ENCODE measurements around the gene TMEM163. TPM values are rescaled to one million over a fixed set of nuclear protein-coding genes. Genes with fewer than 3 reads are reported as not detected.
A peak's percentile ranks its signal among the peaks of the same experiment; 100 is the strongest.

TMEM163 gene
- total RNA-seq: 10 to 100 TPM in 1 of 2 donors, under 1 TPM in 1; 0.55 to 23.1 TPM

GRCh38 chr2:134718817-134719814, at the start of gene TMEM163:
Gene TMEM163 (minus strand): TSS chr2:134719000.
- no peak for DNase-seq (ENCODE audit: low spot score)
- intact Hi-C loops (cut with DNase I): no loop called here
- Histone ChIP-seq H3K4me3 (peak within 1 kb of the TSS; percentile 14 to 38), H3K4me1 (replicated peaks) (peaks cover 5% of the 10 kb centered on the region), H3K36me3 (no peaks in the 10 kb centered on the region), H3K9me3 (no peaks in the 10 kb centered on the region), H3K27me3 (replicated peaks; ENCODE audit: insufficient read depth) (peaks cover 7% of the 10 kb centered on the region), H3K27ac (no peak within 1 kb of the TSS)
- WGBS: 8% methylated on average over 81 of the region's 99 CpGs
- no peak for TF ChIP-seq POLR2AphosphoS5 (IDR thresholded peaks at IDR 0.05)
- no peak for TF ChIP-seq CTCF (IDR thresholded peaks at IDR 0.05)
- TF ChIP-seq POLR2A (IDR thresholded peaks at IDR 0.05): no peak

- Histone ChIP-seq H3K4me1 (replicated peaks) (no peaks in the 10 kb centered on the region), H3K27me3 (replicated peaks; ENCODE audit: insufficient read depth) (no peaks in the 10 kb centered on the region), H3K9me3 (no peaks in the 10 kb centered on the region), H3K27ac (no peak overlapping the region), H3K36me3 (no peaks in the 10 kb centered on the region), H3K4me3 (no peak overlapping the region)
- TF ChIP-seq POLR2A (IDR thresholded peaks at IDR 0.05) (no peak), POLR2AphosphoS5 (IDR thresholded peaks at IDR 0.05) (no peak), CTCF (IDR thresholded peaks at IDR 0.05) (no peak)
- DNase-seq (ENCODE audit: low spot score): no peak
- intact Hi-C loops (cut with DNase I): no loop called here
- WGBS: 85% methylated on average over 5 of the region's 5 CpGs
Observed at GRCh38 chr2:134766583-134766982, 47.8 kb upstream of the TMEM163 start.

DNA sequence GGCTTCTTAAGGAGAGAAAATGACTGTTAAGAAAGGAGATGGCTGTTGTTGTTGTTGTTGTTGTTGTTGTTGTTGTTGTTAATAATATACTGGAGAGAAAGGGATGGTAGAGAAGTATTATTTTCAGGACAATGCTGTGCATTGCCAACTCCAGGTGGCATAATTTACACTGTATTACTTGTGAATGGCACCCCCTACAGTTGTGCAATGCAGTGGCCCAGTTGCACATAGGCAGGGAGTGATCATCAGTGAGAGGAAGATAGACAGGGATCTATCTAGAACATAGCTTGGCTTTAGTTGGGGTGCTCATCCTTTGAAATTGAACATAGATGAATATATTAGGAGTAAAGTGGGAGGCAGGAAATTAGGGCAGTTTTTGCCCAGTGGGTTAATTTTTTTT, 47.2 kb upstream of the TMEM163 start:
- no peak for TF ChIP-seq POLR2AphosphoS5 (IDR thresholded peaks at IDR 0.05)
- no peak for TF ChIP-seq POLR2A (IDR thresholded peaks at IDR 0.05)
- no peak for TF ChIP-seq CTCF (IDR thresholded peaks at IDR 0.05)
- Histone ChIP-seq H3K27ac (no peak overlapping the region), H3K27me3 (replicated peaks; ENCODE audit: insufficient read depth) (no peaks in the 10 kb centered on the region), H3K4me3 (no peak overlapping the region), H3K9me3 (no peaks in the 10 kb centered on the region), H3K4me1 (replicated peaks) (no peaks in the 10 kb centered on the region), H3K36me3 (no peaks in the 10 kb centered on the region)
- intact Hi-C loops (cut with DNase I): no loop called here
- DNase-seq (ENCODE audit: low spot score): no peak

GRCh38 chr2:134764164-134764563, 45.4 kb upstream of the TMEM163 start:
- intact Hi-C loops (cut with DNase I): no loop called here
- TF ChIP-seq CTCF (IDR thresholded peaks at IDR 0.05): no peak
- no peak for TF ChIP-seq POLR2AphosphoS5 (IDR thresholded peaks at IDR 0.05)
- no peak for TF ChIP-seq POLR2A (IDR thresholded peaks at IDR 0.05)
- WGBS: 82% methylated on average over 1 of the region's 1 CpG
- H3K9me3 ChIP-seq: no peaks in the 10 kb centered on the region
- H3K4me3 ChIP-seq: no peak overlapping the region
- H3K27ac ChIP-seq: no peak overlapping the region
- H3K27me3 ChIP-seq (replicated peaks; ENCODE audit: insufficient read depth): no peaks in the 10 kb centered on the region
- no peaks in the 10 kb centered on the region for H3K4me1 ChIP-seq (replicated peaks)
- no peak for DNase-seq (ENCODE audit: low spot score)
- no peaks in the 10 kb centered on the region for H3K36me3 ChIP-seq
